Hematopoietic multipotent progenitor cell (in vitro differentiated cells): ENCODE measurements around the gene RELN. TPM values are rescaled to one million over a fixed set of nuclear protein-coding genes. Genes with fewer than 3 reads are reported as not detected.

Experiments used
- DNase-seq, 3 donors: peaks; one replicate each; pipeline ENCODE4 v3.0.0-alpha.2; 2011 to 2015; ENCODE audit warnings: low read depth in 2 of 3, low spot score in 2 of 3
- total RNA-seq: library from RNA; depleted of rRNA; stranded (reverse); fragments of >200 nt; gene quantifications from one replicate; pipeline ENCODE4 v1.2.3, GENCODE V29; 2012

RELN gene
- total RNA-seq, 1 donor, result not detected

- no peak for DNase-seq
Observed at GRCh38 chr7:103651593-103652377, 337.7 kb downstream of the RELN start.

- DNase-seq, result no peak
Observed at GRCh38 chr7:103649052-103649451, 340.4 kb downstream of the RELN start.

GRCh38 chr7:103648135-103648534 lies 341.3 kb downstream of the RELN start:
- DNase-seq, result no peak

- DNase-seq, result no peak
Observed at GRCh38 chr7:103644319-103644718, 345.1 kb downstream of the RELN start.

- DNase-seq, result no peak
Observed at GRCh38 chr7:103640031-103640779, 349.3 kb downstream of the RELN start.

- DNase-seq, result no peak
Observed at GRCh38 chr7:103637726-103638125, 351.7 kb downstream of the RELN start.

- DNase-seq, result no peak
Observed at GRCh38 chr7:103637094-103637493, 352.4 kb downstream of the RELN start.

- no peak for DNase-seq
Observed at GRCh38 chr7:103636153-103636552, 353.3 kb downstream of the RELN start.

GRCh38 chr7:103632972-103633371 lies 356.5 kb downstream of the RELN start:
- no peak for DNase-seq

- DNase-seq, result no peak
Observed at GRCh38 chr7:103632005-103632639, 357.3 kb downstream of the RELN start.

- DNase-seq, result no peak
Observed at GRCh38 chr7:103630318-103630717, 359.1 kb downstream of the RELN start.

- no peak for DNase-seq
Observed at GRCh38 chr7:103628742-103629141, 360.7 kb downstream of the RELN start.

GRCh38 chr7:103626776-103627175 lies 362.7 kb downstream of the RELN start:
- DNase-seq, result no peak

- DNase-seq, result no peak
Observed at GRCh38 chr7:103622274-103622673, 367.2 kb downstream of the RELN start.

- no peak for DNase-seq
Observed at GRCh38 chr7:103613655-103614642, 375.5 kb downstream of the RELN start.

GRCh38 chr7:103609778-103610177 lies 379.7 kb downstream of the RELN start:
- no peak for DNase-seq

- DNase-seq, result no peak
Observed at GRCh38 chr7:103605640-103606039, 383.8 kb downstream of the RELN start.

- DNase-seq, result no peak
Observed at GRCh38 chr7:103598326-103598905, 391.0 kb downstream of the RELN start.

GRCh38 chr7:103597606-103598005 lies 391.9 kb downstream of the RELN start:
- DNase-seq, result no peak

- DNase-seq, result no peak
Observed at GRCh38 chr7:103594186-103594585, 395.3 kb downstream of the RELN start.
